Neuronal stem cell (in vitro differentiated cells): Measurements from ENCODE around the gene PPFIBP1.
A peak's percentile ranks its signal among the peaks of the same experiment; 100 is the strongest.
"Not testable (repeated sequence)": the region's sequence is repeated elsewhere in the genome, so short reads cannot be mapped to it uniquely, and the experiment has no call there.

Experiments used
- DNase-seq: peaks from one replicate; pipeline ENCODE4 v3.0.0-alpha.2; 2013; ENCODE audit warnings: low spot score
- H2AFZ ChIP-seq: one replicate; pipeline ENCODE4 v1.6.1; 2013; ENCODE audit warnings: mild to moderate bottlenecking, low read length, inconsistent platforms
- H2AK5ac ChIP-seq: 2 replicates; pipeline ENCODE4 v1.6.1; 2013; ENCODE audit warnings: low read depth, mild to moderate bottlenecking, inconsistent platforms, low read length, moderate library complexity, mixed read lengths
- H2BK120ac ChIP-seq: 2 replicates; pipeline ENCODE4 v1.6.1; 2013; ENCODE audit warnings: low read depth, mild to moderate bottlenecking, inconsistent platforms, low read length, moderate library complexity, mixed read lengths
- H2BK12ac ChIP-seq: one replicate; pipeline ENCODE4 v1.6.1; 2013; ENCODE audit warnings: low read length, inconsistent platforms
- H2BK15ac ChIP-seq: 2 replicates; pipeline ENCODE4 v1.6.1; 2013; ENCODE audit warnings: mild to moderate bottlenecking, low read length, inconsistent platforms, mixed read lengths
- H2BK5ac ChIP-seq: one replicate; pipeline ENCODE4 v1.6.1; 2013; ENCODE audit warnings: inconsistent platforms, mild to moderate bottlenecking, low read length, moderate library complexity
- H3K14ac ChIP-seq: one replicate; pipeline ENCODE4 v1.6.1; 2013; ENCODE audit warnings: low read length, inconsistent platforms
- H3K18ac ChIP-seq: 2 replicates; pipeline ENCODE4 v1.6.1; 2013; ENCODE audit warnings: low read length, inconsistent platforms
- H3K23ac ChIP-seq: 2 replicates; pipeline ENCODE4 v1.6.1; 2013; ENCODE audit warnings: low read depth, mild to moderate bottlenecking, mixed read lengths, low read length, inconsistent platforms; ENCODE audit not compliant: poor library complexity
- H3K27ac ChIP-seq: replicated peaks from 3 replicates; pipeline ENCODE4 v1.5.1; 2013; ENCODE audit warnings: low read length, inconsistent platforms
- H3K27me3 ChIP-seq, 3 experiments: 2 replicates each; pipeline ENCODE4 v1.6.1; 2013; ENCODE audit warnings: low read length in 3 of 3, mild to moderate bottlenecking in 2 of 3, inconsistent platforms in 1 of 3, low read depth in 1 of 3, mixed read lengths in 1 of 3, moderate library complexity in 1 of 3; ENCODE audit not compliant: control insufficient read depth in 3 of 3, insufficient read depth in 3 of 3
- H3K36me3 ChIP-seq, 2 donors: replicated peaks in 1 of 2; 2 replicates each; pipeline ENCODE4 v1.6.1; 2013; ENCODE audit warnings: low read length in 2 of 2; ENCODE audit not compliant: control insufficient read depth in 2 of 2, insufficient read depth in 2 of 2
- H3K4ac ChIP-seq: 2 replicates; pipeline ENCODE4 v1.6.1; 2013; ENCODE audit warnings: inconsistent platforms, mild to moderate bottlenecking, low read length, moderate library complexity
- H3K4me1 ChIP-seq, 2 donors: 1 replicate in 1 of 2; 2 replicates in 1 of 2; pipeline ENCODE4 v1.6.1; 2013; ENCODE audit warnings: low read length in 2 of 2, low read depth in 1 of 2; ENCODE audit not compliant: control insufficient read depth in 2 of 2, insufficient read depth in 1 of 2
- H3K4me2 ChIP-seq: one replicate; pipeline ENCODE4 v1.6.1; 2013; ENCODE audit warnings: mild to moderate bottlenecking, low read length, inconsistent platforms; ENCODE audit not compliant: insufficient read depth, poor library complexity, severe bottlenecking
- H3K4me3 ChIP-seq, 2 donors: 2 replicates each; pipeline ENCODE4 v1.5.1; 2013; ENCODE audit warnings: low read length in 2 of 2, mild to moderate bottlenecking in 2 of 2, inconsistent platforms in 1 of 2, moderate library complexity in 1 of 2
- H3K79me1 ChIP-seq: one replicate; pipeline ENCODE4 v1.6.1; 2013; ENCODE audit warnings: low read depth, mild to moderate bottlenecking, inconsistent platforms, low read length, moderate library complexity
- H3K9ac ChIP-seq: one replicate; pipeline ENCODE4 v1.6.1; 2013; ENCODE audit warnings: mild to moderate bottlenecking, low read depth, low read length, inconsistent platforms; ENCODE audit not compliant: poor library complexity
- H3K9me3 ChIP-seq, 2 donors: replicated peaks in 1 of 2; 2 replicates each; pipeline versions ENCODE3 to v1.6.1; 2013; ENCODE audit warnings: low read length in 2 of 2, mild to moderate bottlenecking in 2 of 2, inconsistent platforms in 1 of 2, low read depth in 1 of 2, mixed read lengths in 1 of 2, moderate library complexity in 1 of 2; ENCODE audit not compliant: control insufficient read depth in 2 of 2, insufficient read depth in 1 of 2
- H4K8ac ChIP-seq: one replicate; pipeline ENCODE4 v1.6.1; 2013; ENCODE audit warnings: low read depth, mild to moderate bottlenecking, inconsistent platforms, low read length, moderate library complexity
- H4K91ac ChIP-seq: one replicate; pipeline ENCODE4 v1.6.1; 2013; ENCODE audit warnings: low read length, low read depth, mild to moderate bottlenecking, inconsistent platforms; ENCODE audit not compliant: poor library complexity
- WGBS, 2 donors: extraction: QIAGEN DNeasy Blood & Tissue Kit; methylation state at CpG; one replicate each; pipeline ENCODE4 v1.1.7; 2013; ENCODE audit warnings: missing lambda C conversion rate in 2 of 2, mixed read lengths in 1 of 2; ENCODE audit not compliant: insufficient read length in 2 of 2, insufficient replicate concordance in 1 of 2; ENCODE audit errors: extremely low coverage in 2 of 2; 5-methylcytosine and 5-hydroxymethylcytosine counted together

Gene PPFIBP1

DNA sequence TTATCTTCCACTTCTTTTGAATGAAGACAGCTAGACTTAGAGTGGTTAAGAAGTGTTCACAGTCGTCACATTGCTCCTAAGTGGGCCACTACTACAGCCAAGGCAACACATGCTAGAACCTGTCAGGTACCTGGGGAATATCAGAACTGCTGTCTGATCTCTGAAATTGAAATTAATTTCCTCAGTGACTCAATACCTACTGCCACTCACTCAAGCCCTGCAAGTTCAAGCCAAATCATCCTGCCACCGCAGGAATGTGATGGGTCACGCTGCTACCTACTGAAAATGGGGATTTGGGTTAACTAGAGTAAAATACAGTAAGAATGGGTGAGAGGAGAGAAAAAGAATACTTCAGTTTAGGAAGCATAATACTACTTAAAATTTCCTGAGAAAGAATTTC, 67.7 kb downstream of the PPFIBP1 start:
- WGBS, 2 donors: no CpG with 5 or more reads among the region's 3 CpGs

DNA sequence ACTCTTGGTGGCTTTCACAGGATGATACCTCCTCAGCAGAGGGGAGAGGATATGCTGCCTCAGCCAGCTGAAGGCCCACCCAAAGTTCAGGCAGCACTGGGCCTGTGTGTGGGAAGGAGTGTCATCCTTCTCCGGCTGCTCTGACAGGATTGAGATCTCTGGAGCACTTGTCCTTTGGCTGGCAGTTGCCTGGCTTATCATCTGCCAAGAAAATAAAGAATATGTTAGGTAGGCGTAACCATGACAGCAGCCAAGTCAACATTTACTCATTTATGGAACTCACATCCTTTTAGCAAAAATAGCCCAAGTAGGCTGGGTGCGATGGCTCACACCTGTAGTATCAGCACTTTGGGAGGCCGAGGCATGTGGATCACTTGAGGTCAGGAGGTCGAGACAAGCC, 68.5 kb downstream of the PPFIBP1 start:
- no peak overlapping the region for H2AK5ac ChIP-seq
- H3K9ac ChIP-seq: no peak overlapping the region
- no peak overlapping the region for H2BK15ac ChIP-seq
- no peak overlapping the region for H3K4ac ChIP-seq
- H2AFZ ChIP-seq: no peak overlapping the region
- no peak overlapping the region for H2BK12ac ChIP-seq
- H3K23ac ChIP-seq: no peak overlapping the region
- WGBS, 2 donors: no CpG with 5 or more reads among the region's 5 CpGs
- H3K18ac ChIP-seq: peak overlapping the region; percentile 66
- no peak for DNase-seq
- no peaks in the 10 kb centered on the region for H3K36me3 ChIP-seq
- no peak overlapping the region for H3K4me2 ChIP-seq
- H3K27ac ChIP-seq: no peak overlapping the region
- peaks cover 3 to 7% of the 10 kb centered on the region in 2 donors for H3K4me1 ChIP-seq
- H4K91ac ChIP-seq: no peak overlapping the region
- H3K14ac ChIP-seq: no peak overlapping the region
- no peak overlapping the region for H3K4me3 ChIP-seq
- no peaks in the 10 kb centered on the region for H3K79me1 ChIP-seq
- no peak overlapping the region for H4K8ac ChIP-seq
- H3K27me3 ChIP-seq: no peaks in the 10 kb centered on the region
- no peak overlapping the region for H2BK5ac ChIP-seq
- no peak overlapping the region for H2BK120ac ChIP-seq
- peaks cover 0 to 3% of the 10 kb centered on the region in 2 donors for H3K9me3 ChIP-seq

More for the DNA sequence above, 67.7 kb downstream of the PPFIBP1 start:
- H4K8ac ChIP-seq, H3K9me3 ChIP-seq, H2BK12ac ChIP-seq, H3K14ac ChIP-seq, H4K91ac ChIP-seq, H3K4me1 ChIP-seq, H3K23ac ChIP-seq, H3K18ac ChIP-seq, H3K4me2 ChIP-seq, H2BK120ac ChIP-seq, H3K9ac ChIP-seq, H3K27ac ChIP-seq, H2BK15ac ChIP-seq, H3K4me3 ChIP-seq, DNase-seq, H3K27me3 ChIP-seq, H3K36me3 ChIP-seq, H2AFZ ChIP-seq, H2AK5ac ChIP-seq, H3K79me1 ChIP-seq, H3K4ac ChIP-seq, H2BK5ac ChIP-seq: not testable (repeated sequence)

DNA sequence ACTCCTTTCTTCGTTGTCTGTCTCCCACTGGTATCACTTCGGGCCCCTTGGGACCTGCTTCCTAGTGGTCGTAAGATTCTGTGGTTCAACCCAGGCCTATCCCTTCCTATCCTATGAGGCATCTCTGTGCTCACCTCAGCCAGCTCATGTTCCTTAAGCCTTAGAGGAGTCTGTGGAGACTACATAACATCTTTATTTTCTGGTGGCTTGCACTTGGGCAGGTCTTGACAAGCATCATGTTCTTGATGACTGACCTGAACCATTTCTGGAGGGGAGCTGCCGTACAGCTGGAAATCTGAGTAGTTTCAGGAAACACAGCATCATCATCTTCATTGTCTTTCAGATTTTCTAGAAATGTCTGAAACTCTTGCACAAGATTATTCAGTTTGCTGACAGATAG, 69.3 kb downstream of the PPFIBP1 start:
- no peak overlapping the region for H3K14ac ChIP-seq
- no peak overlapping the region for H3K4ac ChIP-seq
- no CpG with 5 or more reads among the region's 4 CpGs for WGBS, 2 donors
- no peaks in the 10 kb centered on the region for H3K79me1 ChIP-seq
- H3K27ac ChIP-seq: no peak overlapping the region
- H2BK15ac ChIP-seq: no peak overlapping the region
- DNase-seq: no peak
- H2BK12ac ChIP-seq: no peak overlapping the region
- no peak overlapping the region for H3K4me3 ChIP-seq
- peaks cover 0 to 9% of the 10 kb centered on the region in 2 donors for H3K9me3 ChIP-seq
- peaks cover 3 to 7% of the 10 kb centered on the region in 2 donors for H3K4me1 ChIP-seq
- no peaks in the 10 kb centered on the region for H3K27me3 ChIP-seq
- H4K91ac ChIP-seq: no peak overlapping the region
- H3K9ac ChIP-seq: no peak overlapping the region
- H2BK120ac ChIP-seq: no peak overlapping the region
- H2AK5ac ChIP-seq: no peak overlapping the region
- no peaks in the 10 kb centered on the region for H3K36me3 ChIP-seq
- H3K18ac ChIP-seq: no peak overlapping the region
- no peak overlapping the region for H2AFZ ChIP-seq
- H3K4me2 ChIP-seq: no peak overlapping the region
- no peak overlapping the region for H2BK5ac ChIP-seq
- no peak overlapping the region for H3K23ac ChIP-seq
- no peak overlapping the region for H4K8ac ChIP-seq

DNA sequence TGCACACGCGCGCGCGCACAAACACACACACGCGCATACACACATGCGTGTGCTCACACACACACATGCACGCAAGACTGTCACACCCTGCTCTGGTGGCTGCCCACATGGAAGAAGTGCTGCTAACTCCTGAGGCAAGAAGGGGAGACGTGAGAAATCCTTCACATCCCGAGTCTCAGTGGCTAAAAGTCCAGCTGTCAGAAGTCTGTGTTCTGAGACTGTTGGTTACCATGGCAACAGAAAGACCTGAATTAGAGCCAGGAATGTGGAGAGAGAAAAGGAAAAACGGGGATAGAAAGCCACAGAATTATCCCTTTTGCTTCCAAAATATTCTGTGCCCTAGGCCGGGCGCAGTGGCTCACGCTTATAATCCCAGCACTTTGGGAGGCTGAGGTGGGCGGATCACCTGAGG, 71.2 kb downstream of the PPFIBP1 start:
- no peak overlapping the region for H3K4me2 ChIP-seq

More for the DNA sequence above, 71.2 kb downstream of the PPFIBP1 start:
- Histone ChIP-seq H2AFZ (no peak overlapping the region), H3K4me3 (no peak overlapping the region), H2AK5ac (no peak overlapping the region), H3K36me3 (no peaks in the 10 kb centered on the region), H3K18ac (no peak overlapping the region), H3K4ac (no peak overlapping the region), H3K4me1 (peaks cover 3 to 7% of the 10 kb centered on the region in 2 donors), H4K91ac (no peak overlapping the region), H3K9ac (peak overlapping the region; percentile 80), H3K79me1 (no peaks in the 10 kb centered on the region), H2BK5ac (no peak overlapping the region), H2BK15ac (no peak overlapping the region), H3K23ac (peak overlapping the region; percentile 37), H4K8ac (peak overlapping the region; percentile 52), H2BK120ac (no peak overlapping the region), H3K14ac (no peak overlapping the region), H3K27ac (peak overlapping the region; percentile 20), H2BK12ac (no peak overlapping the region), H3K27me3 (no peaks in the 10 kb centered on the region), H3K9me3 (peaks cover 0 to 12% of the 10 kb centered on the region in 2 donors)
- peak; percentile 54 for DNase-seq
- no CpG with 5 or more reads among the region's 16 CpGs for WGBS, 2 donors
